Measurements from ENCODE around the gene CAMK1D. TPM values are rescaled to one million over a fixed set of nuclear protein-coding genes. Genes with fewer than 3 reads are reported as not detected.

The CAMK1D gene
- total RNA-seq, 6 experiments from 2014 or later, result 5.3 to 10.8 (median 9.5) TPM

DNA sequence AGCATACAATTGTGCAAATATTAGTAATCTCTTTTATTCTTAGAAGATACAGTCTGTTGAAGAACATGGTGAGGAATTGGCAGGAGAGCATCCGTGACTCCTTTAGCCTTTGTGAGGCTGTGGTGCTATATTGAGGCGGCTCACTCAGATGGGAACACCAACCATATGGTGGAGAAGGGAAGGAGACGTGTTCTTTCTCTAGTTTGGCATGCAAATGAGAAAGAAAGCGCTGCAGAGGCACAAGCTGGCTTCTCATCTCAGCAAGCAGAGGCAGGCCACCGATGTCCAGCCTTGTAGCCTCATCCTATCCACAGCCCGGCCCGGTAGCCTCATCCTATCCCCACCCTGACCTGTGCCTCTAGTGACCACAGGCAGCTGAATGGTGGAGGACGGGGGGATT lies 288.3 kb downstream of the CAMK1D start:
- TF ChIP-seq, protein P1, sequence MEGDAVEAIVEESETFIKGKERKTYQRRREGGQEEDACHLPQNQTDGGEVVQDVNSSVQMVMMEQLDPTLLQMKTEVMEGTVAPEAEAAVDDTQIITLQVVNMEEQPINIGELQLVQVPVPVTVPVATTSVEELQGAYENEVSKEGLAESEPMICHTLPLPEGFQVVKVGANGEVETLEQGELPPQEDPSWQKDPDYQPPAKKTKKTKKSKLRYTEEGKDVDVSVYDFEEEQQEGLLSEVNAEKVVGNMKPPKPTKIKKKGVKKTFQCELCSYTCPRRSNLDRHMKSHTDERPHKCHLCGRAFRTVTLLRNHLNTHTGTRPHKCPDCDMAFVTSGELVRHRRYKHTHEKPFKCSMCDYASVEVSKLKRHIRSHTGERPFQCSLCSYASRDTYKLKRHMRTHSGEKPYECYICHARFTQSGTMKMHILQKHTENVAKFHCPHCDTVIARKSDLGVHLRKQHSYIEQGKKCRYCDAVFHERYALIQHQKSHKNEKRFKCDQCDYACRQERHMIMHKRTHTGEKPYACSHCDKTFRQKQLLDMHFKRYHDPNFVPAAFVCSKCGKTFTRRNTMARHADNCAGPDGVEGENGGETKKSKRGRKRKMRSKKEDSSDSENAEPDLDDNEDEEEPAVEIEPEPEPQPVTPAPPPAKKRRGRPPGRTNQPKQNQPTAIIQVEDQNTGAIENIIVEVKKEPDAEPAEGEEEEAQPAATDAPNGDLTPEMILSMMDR (IDR thresholded peaks at IDR 0.05), result no peak
- TF ChIP-seq POLR2A (IDR thresholded peaks at IDR 0.05), result no peak
- no peak overlapping the region for H3K27ac ChIP-seq
- intact Hi-C loops (cut with DNase I), result no loop called here
- no peaks in the 10 kb centered on the region for H3K27me3 ChIP-seq
- no peak overlapping the region for H3K4me3 ChIP-seq
- no peak for DNase-seq
- H3K4me1 ChIP-seq, result no peaks in the 10 kb centered on the region
- H3K36me3 ChIP-seq, result no peaks in the 10 kb centered on the region
- 100% methylated on average over 2 of the region's 8 CpGs for WGBS (ENCODE audit: insufficient coverage, low coverage, low lambda C conversion rate, missing lambda C conversion rate)
- peak in 1 of 4 donors; percentile 12 for ATAC-seq
- H3K9me3 ChIP-seq, result no peaks in the 10 kb centered on the region

DNA sequence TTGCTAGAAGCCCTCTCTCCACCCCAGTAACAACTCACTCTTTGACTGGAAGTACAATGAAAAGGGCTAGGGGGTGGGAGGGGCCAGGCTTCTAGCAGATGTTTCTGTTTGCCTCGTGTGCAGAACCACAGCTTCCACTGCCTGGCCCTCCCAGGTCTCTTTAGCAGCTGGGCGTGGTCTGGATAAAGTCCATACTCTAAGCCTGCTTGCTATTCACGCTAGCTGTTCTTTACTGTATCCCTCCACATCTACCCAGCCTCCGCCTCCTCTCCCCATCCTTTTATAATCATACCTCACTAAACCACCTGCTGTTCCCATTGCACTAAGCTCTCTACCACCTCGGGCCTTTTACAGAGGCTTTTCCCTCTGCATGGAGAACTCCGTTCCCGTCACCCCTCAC lies 288.8 kb downstream of the CAMK1D start:
- Histone ChIP-seq H3K27me3 (no peaks in the 10 kb centered on the region), H3K9me3 (no peaks in the 10 kb centered on the region), H3K36me3 (no peaks in the 10 kb centered on the region), H3K4me1 (no peaks in the 10 kb centered on the region), H3K27ac (no peak overlapping the region), H3K4me3 (no peak overlapping the region)
- ATAC-seq (peak in 1 of 4 donors; percentile 19), DNase-seq (no peak)
- intact Hi-C loops (cut with DNase I), result no loop called here
- WGBS (ENCODE audit: insufficient coverage, low coverage, low lambda C conversion rate, missing lambda C conversion rate), result 76% methylated on average over 6 of the region's 7 CpGs
- no peak for TF ChIP-seq POLR2A (IDR thresholded peaks at IDR 0.05)
- TF ChIP-seq, protein P1 (IDR thresholded peaks at IDR 0.05), result no peak

DNA sequence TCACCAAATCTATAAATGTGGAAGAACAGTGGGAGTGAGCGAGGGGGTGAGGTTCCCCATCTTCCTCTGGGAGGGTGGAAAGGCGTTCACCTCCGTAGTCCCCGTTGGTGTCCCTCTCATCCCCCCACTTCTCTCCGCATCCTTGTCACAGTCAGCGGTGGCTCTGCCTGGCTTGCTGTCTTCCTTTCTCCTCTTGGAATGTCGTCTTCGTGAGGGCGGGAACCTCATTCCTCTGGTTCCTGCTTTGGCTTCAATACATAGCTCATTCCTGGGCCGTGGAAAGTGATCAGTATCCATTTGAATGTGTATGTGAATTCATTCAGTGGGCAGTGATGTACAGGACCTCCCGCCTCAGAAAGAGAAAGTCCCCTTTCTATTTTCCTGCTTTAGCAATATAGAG lies 289.4 kb downstream of the CAMK1D start:
- TF ChIP-seq, protein P1 (IDR thresholded peaks at IDR 0.05), result no peak
- TF ChIP-seq POLR2A (IDR thresholded peaks at IDR 0.05), result no peak
- no peaks in the 10 kb centered on the region for H3K9me3 ChIP-seq
- H3K4me3 ChIP-seq, result no peak overlapping the region
- H3K27me3 ChIP-seq, result no peaks in the 10 kb centered on the region
- ATAC-seq, result no peak
- intact Hi-C loops (cut with DNase I), result no loop called here
- no peak overlapping the region for H3K27ac ChIP-seq
- H3K4me1 ChIP-seq, result no peaks in the 10 kb centered on the region
- DNase-seq, result no peak
- H3K36me3 ChIP-seq, result no peaks in the 10 kb centered on the region
- WGBS (ENCODE audit: insufficient coverage, low coverage, low lambda C conversion rate, missing lambda C conversion rate), result 94% methylated on average over 11 of the region's 11 CpGs

DNA sequence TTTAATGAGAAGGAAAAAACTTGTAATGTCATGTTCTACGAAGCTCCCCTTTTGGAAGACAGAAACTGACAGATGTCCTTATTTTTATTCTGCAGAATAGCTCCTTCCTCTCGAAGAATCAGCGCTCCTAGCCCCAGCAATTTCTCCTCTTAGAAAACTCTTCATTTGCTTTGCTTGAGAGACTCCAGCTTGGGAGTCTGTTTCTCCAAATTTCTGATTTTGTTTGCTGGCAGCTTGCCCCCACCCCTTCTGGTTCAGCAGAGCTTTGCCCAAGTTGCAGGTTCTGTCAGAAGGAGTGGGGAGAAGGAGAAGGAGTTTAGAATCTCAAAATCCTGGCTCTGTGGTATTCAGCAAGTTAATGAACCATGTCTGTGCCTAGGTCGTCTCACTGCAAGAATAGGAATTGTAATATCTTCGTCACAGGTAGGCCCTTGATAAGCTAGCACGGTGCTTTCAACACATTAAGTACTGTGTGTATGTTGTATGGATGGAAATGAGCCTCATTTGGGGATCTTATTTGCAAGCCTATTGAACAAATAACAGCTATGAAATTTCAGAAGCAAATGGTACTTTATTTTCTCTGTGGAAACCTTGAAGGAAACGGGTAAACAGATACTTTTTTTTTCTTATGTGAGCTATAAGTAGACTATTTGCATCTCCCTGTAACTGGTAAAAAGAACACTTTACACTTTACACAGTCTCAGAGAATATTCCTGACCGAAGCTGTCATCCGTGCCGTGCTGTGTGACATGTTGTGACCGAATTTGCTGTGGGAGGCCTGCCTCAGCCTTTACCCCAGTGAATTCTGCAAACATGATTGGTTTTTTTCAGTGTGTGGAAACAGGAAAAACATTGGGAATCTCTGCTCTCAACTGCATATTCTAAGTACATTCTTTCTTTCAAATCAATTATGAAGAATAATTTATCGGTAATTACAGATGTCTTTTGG lies 290.9 kb downstream of the CAMK1D start:
- H3K27me3 ChIP-seq, result no peaks in the 10 kb centered on the region
- H3K9me3 ChIP-seq, result no peaks in the 10 kb centered on the region
- TF ChIP-seq, protein P1 (IDR thresholded peaks at IDR 0.05), result no peak
- no peak for TF ChIP-seq POLR2A (IDR thresholded peaks at IDR 0.05)
- DNase-seq (no peak), ATAC-seq (no peak)
- H3K27ac ChIP-seq, result no peak overlapping the region
- H3K4me1 ChIP-seq, result no peaks in the 10 kb centered on the region
- H3K36me3 ChIP-seq, result no peaks in the 10 kb centered on the region
- WGBS (ENCODE audit: insufficient coverage, low coverage, low lambda C conversion rate, missing lambda C conversion rate), result 75% methylated on average over 11 of the region's 12 CpGs
- no peak overlapping the region for H3K4me3 ChIP-seq
- intact Hi-C loops (cut with DNase I), result no loop called here

All from right lobe of liver (tissue), 6 donors.